Kidney epithelial cell (primary cell): Measurements from ENCODE around the gene IGFBP3. TPM values are rescaled to one million over a fixed set of nuclear protein-coding genes. Genes with fewer than 3 reads are reported as not detected.

Experiments
- DNase-seq: peaks from one replicate; pipeline ENCODE4 v3.0.0-alpha.2; 2010; ENCODE audit warnings: low read depth
- H3K27me3 ChIP-seq: 2 replicates; pipeline ENCODE4 v1.6.0; 2011; ENCODE audit warnings: low read length; ENCODE audit not compliant: control insufficient read depth, insufficient read depth
- H3K36me3 ChIP-seq: 2 replicates; pipeline ENCODE4 v1.5.1; 2011; ENCODE audit warnings: low read length; ENCODE audit not compliant: control insufficient read depth, insufficient read depth
- H3K4me3 ChIP-seq: 2 replicates; pipeline ENCODE4 v1.5.1; 2011; ENCODE audit warnings: low read depth, mild to moderate bottlenecking, control low read depth, low read length
- total RNA-seq: library from RNA; depleted of rRNA; stranded (reverse); fragments of >200 nt; gene quantifications from 2 replicates; pipeline ENCODE4 v1.2.3, GENCODE V29; 2015
- TF ChIP-seq, protein P1 (sequence below): IDR thresholded peaks from 2 replicates; pipeline ENCODE4 v1.5.1; 2011; ENCODE audit warnings: mild to moderate bottlenecking, moderate library complexity, low read length, control low read depth, inconsistent platforms; ENCODE audit not compliant: insufficient read depth, poor library complexity, severe bottlenecking

Gene IGFBP3
- total RNA-seq, 1 donor from 2014 or later = 152 TPM

DNA sequence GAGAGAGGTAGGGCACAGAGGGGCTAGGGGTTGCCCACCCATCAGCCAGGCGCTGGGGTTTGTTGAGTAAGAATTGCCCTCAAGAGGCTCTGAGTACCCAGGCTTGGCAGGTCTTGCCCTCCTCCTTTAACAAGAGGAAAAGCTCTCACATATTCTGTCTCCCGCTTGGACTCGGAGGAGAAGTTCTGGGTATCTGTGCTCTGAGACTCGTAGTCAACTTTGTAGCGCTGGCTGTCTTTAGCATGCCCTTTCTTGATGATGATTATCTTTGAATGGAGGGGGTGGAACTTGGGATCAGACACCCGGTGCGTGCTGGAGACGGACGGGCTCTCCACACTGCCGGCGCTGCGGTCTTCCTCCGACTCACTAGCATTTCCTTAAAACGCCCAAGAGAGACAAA, 4.0 kb downstream of the IGFBP3 start:
- Histone ChIP-seq H3K4me3 (no peak overlapping the region), H3K27me3 (peaks cover 16% of the 10 kb centered on the region), H3K36me3 (no peaks in the 10 kb centered on the region)
- TF ChIP-seq, protein P1, sequence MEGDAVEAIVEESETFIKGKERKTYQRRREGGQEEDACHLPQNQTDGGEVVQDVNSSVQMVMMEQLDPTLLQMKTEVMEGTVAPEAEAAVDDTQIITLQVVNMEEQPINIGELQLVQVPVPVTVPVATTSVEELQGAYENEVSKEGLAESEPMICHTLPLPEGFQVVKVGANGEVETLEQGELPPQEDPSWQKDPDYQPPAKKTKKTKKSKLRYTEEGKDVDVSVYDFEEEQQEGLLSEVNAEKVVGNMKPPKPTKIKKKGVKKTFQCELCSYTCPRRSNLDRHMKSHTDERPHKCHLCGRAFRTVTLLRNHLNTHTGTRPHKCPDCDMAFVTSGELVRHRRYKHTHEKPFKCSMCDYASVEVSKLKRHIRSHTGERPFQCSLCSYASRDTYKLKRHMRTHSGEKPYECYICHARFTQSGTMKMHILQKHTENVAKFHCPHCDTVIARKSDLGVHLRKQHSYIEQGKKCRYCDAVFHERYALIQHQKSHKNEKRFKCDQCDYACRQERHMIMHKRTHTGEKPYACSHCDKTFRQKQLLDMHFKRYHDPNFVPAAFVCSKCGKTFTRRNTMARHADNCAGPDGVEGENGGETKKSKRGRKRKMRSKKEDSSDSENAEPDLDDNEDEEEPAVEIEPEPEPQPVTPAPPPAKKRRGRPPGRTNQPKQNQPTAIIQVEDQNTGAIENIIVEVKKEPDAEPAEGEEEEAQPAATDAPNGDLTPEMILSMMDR = no peak
- DNase-seq = no peak

DNA sequence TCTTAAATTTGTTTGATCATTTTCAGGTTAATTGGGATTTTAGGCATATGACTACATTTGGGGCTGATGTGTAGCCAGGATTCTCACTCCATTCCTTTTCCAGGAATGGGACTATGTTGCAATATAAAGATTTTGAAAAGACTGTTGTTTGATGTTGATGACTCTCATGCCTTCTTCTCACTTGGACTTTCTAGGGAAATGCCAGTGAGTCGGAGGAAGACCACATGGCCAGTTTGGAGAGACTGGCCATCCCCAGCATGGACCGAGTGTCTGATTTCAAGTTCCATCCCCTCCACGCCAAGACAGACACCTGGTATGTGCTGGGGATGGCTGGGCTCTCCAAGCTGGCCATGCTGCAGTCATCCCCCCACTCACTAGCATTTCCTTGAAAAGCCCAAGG, 5.5 kb downstream of the IGFBP3 start:
- TF ChIP-seq, protein P1 = no peak
- no peak for DNase-seq
- Histone ChIP-seq H3K36me3 (no peaks in the 10 kb centered on the region), H3K27me3 (peaks cover 16% of the 10 kb centered on the region), H3K4me3 (no peak overlapping the region)

DNA sequence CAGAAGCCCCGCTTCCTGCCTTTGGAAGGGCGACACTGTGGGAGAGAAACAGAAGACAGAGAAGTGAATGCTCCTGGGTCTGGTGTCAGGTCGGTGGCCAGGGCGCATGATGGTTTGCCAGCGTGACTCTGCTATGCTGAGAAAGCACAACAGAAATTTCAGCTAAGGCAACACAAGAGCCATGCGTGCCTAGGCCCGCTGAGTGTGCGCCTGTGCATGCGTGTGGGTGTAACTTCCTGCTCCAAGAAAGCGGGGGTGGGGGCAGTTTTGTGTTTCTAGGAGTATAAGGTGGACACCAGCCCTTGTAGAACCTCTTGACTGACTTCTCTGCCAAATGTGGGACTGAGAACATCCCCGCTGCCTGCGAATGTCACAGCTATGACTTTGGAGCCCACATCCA, 6.2 kb downstream of the IGFBP3 start:
- DNase-seq = no peak
- no peaks in the 10 kb centered on the region for H3K36me3 ChIP-seq
- no peak overlapping the region for H3K4me3 ChIP-seq
- TF ChIP-seq, protein P1 = no peak
- peaks cover 10% of the 10 kb centered on the region for H3K27me3 ChIP-seq

- Histone ChIP-seq H3K27me3 (no peaks in the 10 kb centered on the region), H3K36me3 (no peaks in the 10 kb centered on the region), H3K4me3 (no peak overlapping the region)
- no peak for DNase-seq
- TF ChIP-seq, protein P1 = no peak
Observed at GRCh38 chr7:45912972-45913371, 8.1 kb downstream of the IGFBP3 start.

DNA sequence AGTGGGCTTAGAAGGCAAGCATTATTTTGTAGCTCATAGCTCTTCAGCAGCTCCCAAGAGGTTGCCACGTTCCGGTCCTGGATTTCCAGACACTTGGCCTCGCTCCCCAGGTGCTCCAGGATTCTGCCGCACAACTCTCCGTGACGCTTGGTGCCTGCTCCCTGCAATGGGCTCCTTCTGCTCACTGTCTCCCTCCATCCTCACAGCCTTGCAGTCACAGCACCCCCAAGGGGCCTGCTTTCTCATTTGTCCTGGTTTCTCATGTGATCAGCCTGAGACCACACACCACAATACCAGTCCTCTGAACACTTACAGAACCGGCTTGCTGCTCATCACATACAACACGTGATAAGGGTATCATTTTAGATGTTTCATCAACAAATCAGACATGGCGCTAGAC, 9.8 kb downstream of the IGFBP3 start:
- no peaks in the 10 kb centered on the region for H3K27me3 ChIP-seq
- no peak overlapping the region for H3K4me3 ChIP-seq
- no peak for DNase-seq
- no peaks in the 10 kb centered on the region for H3K36me3 ChIP-seq
- TF ChIP-seq, protein P1 = no peak

GRCh38 chr7:45910855-45911254, 10.2 kb downstream of the IGFBP3 start:
- no peak for DNase-seq
- Histone ChIP-seq H3K36me3 (no peaks in the 10 kb centered on the region), H3K27me3 (no peaks in the 10 kb centered on the region), H3K4me3 (no peak overlapping the region)
- TF ChIP-seq, protein P1 = no peak
